Thyroid gland (tissue), 4 donors: Measurements from ENCODE around the gene SLC10A3. TPM values are rescaled to one million over a fixed set of nuclear protein-coding genes. Genes with fewer than 3 reads are reported as not detected.
A peak's percentile ranks its signal among the peaks of the same experiment; 100 is the strongest.

Source experiments
- DNase-seq, 2 donors: peaks; one replicate each; pipeline ENCODE4 v3.0.0-alpha.2; 2019
- H3K27ac ChIP-seq, 3 donors: fragments of 200-600 bp; sonication (generic); 1 replicate in 2 of 3; 2 replicates in 1 of 3; pipeline ENCODE4 v1.5.1; 2016 to 2019; ENCODE audit warnings: mild to moderate bottlenecking in 1 of 3, moderate library complexity in 1 of 3
- H3K27me3 ChIP-seq: fragments of 200-600 bp; sonication (generic); one replicate; pipeline ENCODE4 v1.5.1; 2019
- H3K36me3 ChIP-seq, 2 donors: fragments of 200-600 bp; sonication (generic); one replicate each; pipeline ENCODE4 v1.5.1; 2016 to 2019
- H3K4me1 ChIP-seq, 2 donors: fragments of 200-600 bp; sonication (generic); one replicate each; pipeline ENCODE4 v1.5.1; 2017 to 2019
- H3K4me3 ChIP-seq, 3 donors: fragments of 200-600 bp; sonication (generic); replicated peaks in 1 of 3; 1 replicate in 2 of 3; 2 replicates in 1 of 3; pipeline ENCODE4 v1.5.1; 2016; ENCODE audit warnings: mild to moderate bottlenecking in 1 of 3
- H3K9me3 ChIP-seq: fragments of 200-600 bp; sonication (generic); one replicate; pipeline ENCODE4 v1.5.1; 2017
- CTCF ChIP-seq, 6 experiments: fragments of 200-600 bp in 3 of 6; fragments of 450-650 bp in 3 of 6; sonication (generic) in 3 of 6; IDR thresholded peaks; one replicate each; pipeline ENCODE4 v1.5.1; 2016 to 2019; ENCODE audit warnings: antibody characterized with exemption in 6 of 6, mild to moderate bottlenecking in 2 of 6, inconsistent platforms in 1 of 6, moderate library complexity in 1 of 6
- POLR2A ChIP-seq, 2 donors: fragments of 450-650 bp; IDR thresholded peaks; one replicate each; pipeline ENCODE4 v1.6.1; 2017; ENCODE audit warnings: antibody characterized with exemption in 2 of 2, mild to moderate bottlenecking in 2 of 2, moderate library complexity in 1 of 2
- WGBS, 2 donors: methylation state at CpG; one replicate each; pipeline ENCODE4 v1.1.5; 2017; 5-methylcytosine and 5-hydroxymethylcytosine counted together
- intact Hi-C: fragments of 100-400 bp; cut with DNase I; formaldehyde crosslinking; loops from one replicate; pipeline ENCODE4 v1.15.1; 2023
- total RNA-seq, 4 donors: library from RNA; depleted of rRNA; stranded (reverse); fragments of >200 nt; gene quantifications; one replicate each; pipeline ENCODE4 v1.2.3, GENCODE V29; 2016

SLC10A3 gene
- total RNA-seq, 4 donors from 2014 or later, result 21.9 to 40.6 (median 29.3) TPM

DNA sequence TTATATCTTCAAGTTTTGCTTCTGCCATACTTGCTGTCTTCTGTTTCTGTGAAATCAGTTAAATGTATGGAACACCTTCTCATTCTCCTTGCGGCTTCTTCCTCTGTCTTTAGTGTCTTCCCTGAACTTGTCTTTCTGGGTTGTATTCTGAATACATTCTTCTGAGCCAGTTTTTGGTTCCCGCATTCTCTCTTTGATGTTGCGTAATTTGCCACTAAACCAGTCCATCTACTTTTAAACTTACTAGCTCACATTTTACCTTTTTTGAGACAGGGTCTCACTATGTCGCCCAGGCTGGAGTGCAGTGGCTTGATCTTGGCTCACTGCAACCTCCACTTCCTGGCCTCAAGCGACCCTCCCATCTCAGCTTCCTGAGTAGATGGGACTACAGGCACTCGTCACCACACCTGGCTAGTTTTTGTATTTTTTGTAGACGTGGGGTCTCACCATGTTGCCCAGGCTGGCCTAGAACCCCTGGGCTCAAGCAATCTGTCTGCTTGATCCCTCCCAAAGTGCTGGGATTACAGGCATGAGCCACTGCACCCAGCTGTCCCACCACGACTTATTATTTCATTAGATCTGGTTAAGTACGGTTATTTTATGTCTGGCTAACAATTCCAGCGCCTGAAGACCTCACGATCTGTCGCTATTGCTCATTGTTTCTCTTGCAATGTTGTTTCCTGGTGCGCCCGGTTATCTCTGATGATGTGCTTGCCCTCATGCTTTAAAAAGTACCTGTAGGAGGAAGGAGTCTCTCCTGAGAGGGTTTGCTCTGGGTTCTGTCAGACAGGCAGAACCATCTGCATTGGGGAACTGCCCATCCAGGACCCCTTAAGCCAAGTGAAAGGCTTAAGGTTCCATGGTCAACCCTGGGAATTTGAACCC is 35.4 kb upstream of the SLC10A3 start:
- Histone ChIP-seq H3K36me3 (no peaks in the 10 kb centered on the region), H3K9me3 (no peaks in the 10 kb centered on the region), H3K4me3 (no peak overlapping the region), H3K4me1 (peaks cover 0 to 11% of the 10 kb centered on the region in 2 donors), H3K27me3 (no peaks in the 10 kb centered on the region), H3K27ac (peak overlapping the region; percentile 54 to 88 (median 63))
- DNase-seq, result no peak
- TF ChIP-seq POLR2A (IDR thresholded peaks at IDR 0.05) (no peak), CTCF (IDR thresholded peaks at IDR 0.05) (no peak)
- WGBS, 2 donors, result 69 to 71% methylated on average over 14 of the region's 14 CpGs
- intact Hi-C loops, result no loop called here

DNA sequence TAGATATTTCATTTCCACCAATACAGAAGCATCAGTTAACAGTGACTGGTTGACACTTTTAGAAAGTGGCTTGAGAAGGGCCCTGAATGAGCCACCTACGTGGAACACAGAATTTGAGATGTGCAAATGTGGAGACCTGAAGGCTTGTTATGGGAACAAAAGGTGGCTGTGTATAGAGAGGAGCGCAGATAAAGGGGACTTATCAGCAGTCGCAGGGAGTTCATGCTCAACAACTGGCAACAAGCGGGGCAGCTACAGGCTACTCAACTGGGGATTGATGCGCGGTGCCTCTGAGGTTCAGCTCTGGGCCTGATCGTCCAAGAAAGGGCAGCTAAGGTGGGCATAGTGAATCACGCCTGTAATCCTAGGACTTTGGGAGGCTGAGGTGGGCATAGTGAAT is 29.0 kb upstream of the SLC10A3 start:
- TF ChIP-seq POLR2A (IDR thresholded peaks at IDR 0.05) (no peak), CTCF (IDR thresholded peaks at IDR 0.05) (no peak)
- 85 to 89% methylated on average over 5 to 7 of the region's 8 CpGs for WGBS, 2 donors
- Histone ChIP-seq H3K4me3 (no peak overlapping the region), H3K27ac (no peak overlapping the region), H3K4me1 (peaks cover 5 to 10% of the 10 kb centered on the region in 2 donors), H3K36me3 (no peaks in the 10 kb centered on the region), H3K9me3 (no peaks in the 10 kb centered on the region), H3K27me3 (no peaks in the 10 kb centered on the region)
- intact Hi-C loops, result no loop called here
- no peak for DNase-seq

GRCh38 chrX:154517101-154517781 is 26.8 kb upstream of the SLC10A3 start:
- Histone ChIP-seq H3K4me1 (peaks cover 5 to 10% of the 10 kb centered on the region in 2 donors), H3K4me3 (peak overlapping the region in 1 of 3 donors; percentile 57), H3K27me3 (no peaks in the 10 kb centered on the region), H3K36me3 (no peaks in the 10 kb centered on the region), H3K27ac (peak overlapping the region; percentile 23 to 87 (median 76)), H3K9me3 (no peaks in the 10 kb centered on the region)
- TF ChIP-seq CTCF (IDR thresholded peaks at IDR 0.05) (no peak), POLR2A (IDR thresholded peaks at IDR 0.05) (no peak)
- 53 to 60% methylated on average over 12 of the region's 25 CpGs for WGBS, 2 donors
- DNase-seq, result no peak
- intact Hi-C loops, result no loop called here

- no peaks in the 10 kb centered on the region for H3K9me3 ChIP-seq
- no peaks in the 10 kb centered on the region for H3K36me3 ChIP-seq
- TF ChIP-seq POLR2A (IDR thresholded peaks at IDR 0.05) (no peak), CTCF (IDR thresholded peaks at IDR 0.05) (no peak)
- H3K27me3 ChIP-seq, result no peaks in the 10 kb centered on the region
- H3K27ac ChIP-seq, result peak overlapping the region; percentile 23 to 87 (median 76)
- peaks cover 5 to 10% of the 10 kb centered on the region in 2 donors for H3K4me1 ChIP-seq
- DNase-seq, result peak in 1 of 2 donors; percentile 20
- H3K4me3 ChIP-seq, result peak overlapping the region in 1 of 3 donors; percentile 57
- 7 to 15% methylated on average over 7 to 13 of the region's 19 CpGs for WGBS, 2 donors
- intact Hi-C loops, result no loop called here
These were observed 26.2 kb upstream of the SLC10A3 start for GRCh38 chrX:154516656-154517100.
